ENCODE data around the gene C9orf78. TPM values are rescaled to one million over a fixed set of nuclear protein-coding genes. Genes with fewer than 3 reads are reported as not detected.
"Not testable (repeated sequence)": the region's sequence is repeated elsewhere in the genome, so short reads cannot be mapped to it uniquely, and the experiment has no call there.

The C9orf78 gene
- total and polyA plus RNA-seq, 2 experiments from 2014 or later, result 34.4 to 84.6 TPM

DNA sequence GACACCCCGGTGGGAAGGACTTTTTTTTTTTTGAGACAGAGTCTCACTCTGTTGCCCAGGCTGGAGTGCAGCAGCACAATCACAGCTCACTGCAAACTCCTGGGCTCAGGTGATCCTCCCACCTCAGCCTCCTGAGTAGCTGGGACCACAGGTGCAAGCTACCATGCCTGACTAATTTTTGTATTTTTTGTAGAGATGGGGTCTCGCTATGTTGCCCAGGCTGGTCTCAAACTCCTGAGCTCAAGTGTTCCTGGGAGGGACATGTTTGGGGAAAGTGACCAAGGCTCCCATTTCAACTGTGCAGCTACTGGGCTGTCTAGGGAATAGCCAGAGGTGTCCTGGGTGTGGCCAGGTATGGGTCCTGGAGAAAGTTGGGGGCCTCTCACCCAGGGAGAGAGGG, 39.0 kb downstream of the C9orf78 start:
- not testable (repeated sequence) for H4K20me1 ChIP-seq (replicated peaks; ENCODE audit: insufficient read depth); H3K4me3 ChIP-seq; DNase-seq (ENCODE audit: low spot score); H2AFZ ChIP-seq; H3K36me3 Mint-ChIP-seq (ENCODE audit: low read depth); H3K4me2 ChIP-seq; H3K4me3 Mint-ChIP-seq; H3K79me2 ChIP-seq (replicated peaks; ENCODE audit: insufficient read depth); H3K27me3 Mint-ChIP-seq (ENCODE audit: insufficient read depth, low read depth, poor library complexity); H3K27ac Mint-ChIP-seq; ATAC-seq; H3K27ac ChIP-seq (ENCODE audit: low read depth); H3K27me3 ChIP-seq (ENCODE audit: insufficient read depth); H3F3A ChIP-seq (replicated peaks; ENCODE audit: low read depth); H3K36me3 ChIP-seq (ENCODE audit: insufficient read depth); H3K4me1 ChIP-seq (ENCODE audit: insufficient read depth); H3K4me1 Mint-ChIP-seq; H3K9me2 ChIP-seq (ENCODE audit: insufficient read depth); H3K9me3 Mint-ChIP-seq

DNA sequence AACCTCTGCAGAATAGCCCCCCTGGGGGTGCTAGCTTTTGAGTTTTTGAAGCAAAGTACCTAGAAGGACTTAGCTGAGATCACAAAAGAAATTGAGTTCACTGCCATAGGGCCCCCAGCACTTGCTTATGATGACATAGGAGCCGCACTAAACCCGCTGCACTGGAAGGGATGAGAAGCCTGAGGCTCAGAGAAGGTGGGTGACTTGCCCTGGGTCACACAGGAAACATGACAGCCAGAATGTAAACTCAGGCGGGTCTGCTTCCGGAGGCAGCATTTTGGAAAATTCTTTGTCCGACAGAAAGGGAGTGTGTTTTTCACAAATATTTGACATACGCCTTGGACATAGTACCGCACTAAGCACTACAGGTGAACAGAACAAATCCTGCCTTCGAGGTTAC, 40.5 kb downstream of the C9orf78 start:
- peaks cover 3% of the 10 kb centered on the region; the same call in 1 of the 2 replicates for H4K20me1 ChIP-seq (replicated peaks; ENCODE audit: insufficient read depth)
- Mint-ChIP-seq H3K9me3 (no peaks in the 10 kb centered on the region; the same call in 2 of the 3 replicates), H3K27ac (no peak overlapping the region), H3K4me1 (no peaks in the 10 kb centered on the region), H3K36me3 (ENCODE audit: low read depth) (no peaks in the 10 kb centered on the region), H3K27me3 (ENCODE audit: insufficient read depth, low read depth, poor library complexity) (peaks cover 2% of the 10 kb centered on the region), H3K4me3 (no peak overlapping the region)
- H3K4me1 ChIP-seq (ENCODE audit: insufficient read depth), result no peaks in the 10 kb centered on the region
- H2AFZ ChIP-seq, result no peak overlapping the region
- no peak overlapping the region for H3K4me3 ChIP-seq
- H3K27me3 ChIP-seq (ENCODE audit: insufficient read depth), result no peaks in the 10 kb centered on the region
- ATAC-seq, result no peak
- no peaks in the 10 kb centered on the region for H3K9me2 ChIP-seq (ENCODE audit: insufficient read depth)
- H3K36me3 ChIP-seq (ENCODE audit: insufficient read depth), result no peaks in the 10 kb centered on the region
- H3K4me2 ChIP-seq, result no peak overlapping the region
- no peak overlapping the region for H3K27ac ChIP-seq (ENCODE audit: low read depth)
- H3F3A ChIP-seq (replicated peaks; ENCODE audit: low read depth), result no peaks in the 10 kb centered on the region
- no peaks in the 10 kb centered on the region for H3K79me2 ChIP-seq (replicated peaks; ENCODE audit: insufficient read depth)
- no peak for DNase-seq (ENCODE audit: low spot score)
- TF ChIP-seq, protein P1, sequence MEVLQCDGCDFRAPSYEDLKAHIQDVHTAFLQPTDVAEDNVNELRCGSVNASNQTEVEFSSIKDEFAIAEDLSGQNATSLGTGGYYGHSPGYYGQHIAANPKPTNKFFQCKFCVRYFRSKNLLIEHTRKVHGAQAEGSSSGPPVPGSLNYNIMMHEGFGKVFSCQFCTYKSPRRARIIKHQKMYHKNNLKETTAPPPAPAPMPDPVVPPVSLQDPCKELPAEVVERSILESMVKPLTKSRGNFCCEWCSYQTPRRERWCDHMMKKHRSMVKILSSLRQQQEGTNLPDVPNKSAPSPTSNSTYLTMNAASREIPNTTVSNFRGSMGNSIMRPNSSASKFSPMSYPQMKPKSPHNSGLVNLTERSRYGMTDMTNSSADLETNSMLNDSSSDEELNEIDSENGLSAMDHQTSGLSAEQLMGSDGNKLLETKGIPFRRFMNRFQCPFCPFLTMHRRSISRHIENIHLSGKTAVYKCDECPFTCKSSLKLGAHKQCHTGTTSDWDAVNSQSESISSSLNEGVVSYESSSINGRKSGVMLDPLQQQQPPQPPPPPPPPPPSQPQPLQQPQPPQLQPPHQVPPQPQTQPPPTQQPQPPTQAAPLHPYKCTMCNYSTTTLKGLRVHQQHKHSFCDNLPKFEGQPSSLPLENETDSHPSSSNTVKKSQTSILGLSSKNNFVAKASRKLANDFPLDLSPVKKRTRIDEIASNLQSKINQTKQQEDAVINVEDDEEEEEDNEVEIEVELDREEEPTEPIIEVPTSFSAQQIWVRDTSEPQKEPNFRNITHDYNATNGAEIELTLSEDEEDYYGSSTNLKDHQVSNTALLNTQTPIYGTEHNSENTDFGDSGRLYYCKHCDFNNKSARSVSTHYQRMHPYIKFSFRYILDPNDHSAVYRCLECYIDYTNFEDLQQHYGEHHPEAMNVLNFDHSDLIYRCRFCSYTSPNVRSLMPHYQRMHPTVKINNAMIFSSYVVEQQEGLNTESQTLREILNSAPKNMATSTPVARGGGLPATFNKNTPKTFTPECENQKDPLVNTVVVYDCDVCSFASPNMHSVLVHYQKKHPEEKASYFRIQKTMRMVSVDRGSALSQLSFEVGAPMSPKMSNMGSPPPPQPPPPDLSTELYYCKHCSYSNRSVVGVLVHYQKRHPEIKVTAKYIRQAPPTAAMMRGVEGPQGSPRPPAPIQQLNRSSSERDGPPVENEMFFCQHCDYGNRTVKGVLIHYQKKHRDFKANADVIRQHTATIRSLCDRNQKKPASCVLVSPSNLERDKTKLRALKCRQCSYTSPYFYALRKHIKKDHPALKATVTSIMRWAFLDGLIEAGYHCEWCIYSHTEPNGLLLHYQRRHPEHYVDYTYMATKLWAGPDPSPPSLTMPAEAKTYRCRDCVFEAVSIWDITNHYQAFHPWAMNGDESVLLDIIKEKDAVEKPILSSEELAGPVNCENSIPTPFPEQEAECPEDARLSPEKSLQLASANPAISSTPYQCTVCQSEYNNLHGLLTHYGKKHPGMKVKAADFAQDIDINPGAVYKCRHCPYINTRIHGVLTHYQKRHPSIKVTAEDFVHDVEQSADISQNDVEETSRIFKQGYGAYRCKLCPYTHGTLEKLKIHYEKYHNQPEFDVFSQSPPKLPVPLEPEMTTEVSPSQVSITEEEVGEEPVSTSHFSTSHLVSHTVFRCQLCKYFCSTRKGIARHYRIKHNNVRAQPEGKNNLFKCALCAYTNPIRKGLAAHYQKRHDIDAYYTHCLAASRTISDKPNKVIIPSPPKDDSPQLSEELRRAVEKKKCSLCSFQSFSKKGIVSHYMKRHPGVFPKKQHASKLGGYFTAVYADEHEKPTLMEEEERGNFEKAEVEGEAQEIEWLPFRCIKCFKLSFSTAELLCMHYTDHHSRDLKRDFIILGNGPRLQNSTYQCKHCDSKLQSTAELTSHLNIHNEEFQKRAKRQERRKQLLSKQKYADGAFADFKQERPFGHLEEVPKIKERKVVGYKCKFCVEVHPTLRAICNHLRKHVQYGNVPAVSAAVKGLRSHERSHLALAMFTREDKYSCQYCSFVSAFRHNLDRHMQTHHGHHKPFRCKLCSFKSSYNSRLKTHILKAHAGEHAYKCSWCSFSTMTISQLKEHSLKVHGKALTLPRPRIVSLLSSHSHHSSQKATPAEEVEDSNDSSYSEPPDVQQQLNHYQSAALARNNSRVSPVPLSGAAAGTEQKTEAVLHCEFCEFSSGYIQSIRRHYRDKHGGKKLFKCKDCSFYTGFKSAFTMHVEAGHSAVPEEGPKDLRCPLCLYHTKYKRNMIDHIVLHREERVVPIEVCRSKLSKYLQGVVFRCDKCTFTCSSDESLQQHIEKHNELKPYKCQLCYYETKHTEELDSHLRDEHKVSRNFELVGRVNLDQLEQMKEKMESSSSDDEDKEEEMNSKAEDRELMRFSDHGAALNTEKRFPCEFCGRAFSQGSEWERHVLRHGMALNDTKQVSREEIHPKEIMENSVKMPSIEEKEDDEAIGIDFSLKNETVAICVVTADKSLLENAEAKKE (CRISPR knock-in tag; IDR thresholded peaks at IDR 0.05), result no peak
